Effector memory CD8-positive, alpha-beta T cell (primary cell): Measurements from ENCODE around the gene ANKRD34C.

ENCODE experiments used
- ATAC-seq: fragments of 150-1000 bp; cut with Tn5 transposase; replicated peaks from 2 replicates; pipeline ENCODE4 v1.10.0; 2021; ENCODE audit warnings: mild to moderate bottlenecking, moderate library complexity
- DNase-seq, 3 experiments: peaks; one replicate each; pipeline ENCODE4 v3.0.0; 2021
- H3K27ac Mint-ChIP-seq, 2 donors: one replicate each; pipeline ENCODE4 v1.8.0; 2022; ENCODE audit warnings: mild to moderate bottlenecking in 2 of 2, mixed read lengths in 2 of 2, moderate library complexity in 2 of 2
- H3K27me3 Mint-ChIP-seq, 2 donors: one replicate each; pipeline ENCODE4 v1.8.0; 2022; ENCODE audit warnings: mixed read lengths in 2 of 2
- H3K36me3 Mint-ChIP-seq: one replicate; pipeline ENCODE4 v1.8.0; 2022; ENCODE audit warnings: mild to moderate bottlenecking, moderate library complexity, mixed read lengths; ENCODE audit not compliant: insufficient read depth
- H3K4me1 Mint-ChIP-seq, 2 donors: one replicate each; pipeline ENCODE4 v1.8.0; 2022; ENCODE audit warnings: low read depth in 2 of 2, mixed read lengths in 2 of 2
- H3K4me3 Mint-ChIP-seq, 2 donors: one replicate each; pipeline ENCODE4 v1.8.0; 2022; ENCODE audit warnings: mild to moderate bottlenecking in 2 of 2, mixed read lengths in 2 of 2, moderate library complexity in 2 of 2
- H3K9me3 Mint-ChIP-seq, 2 donors: one replicate each; pipeline ENCODE4 v1.8.0; 2022; ENCODE audit warnings: mixed read lengths in 2 of 2

The ANKRD34C gene

DNA sequence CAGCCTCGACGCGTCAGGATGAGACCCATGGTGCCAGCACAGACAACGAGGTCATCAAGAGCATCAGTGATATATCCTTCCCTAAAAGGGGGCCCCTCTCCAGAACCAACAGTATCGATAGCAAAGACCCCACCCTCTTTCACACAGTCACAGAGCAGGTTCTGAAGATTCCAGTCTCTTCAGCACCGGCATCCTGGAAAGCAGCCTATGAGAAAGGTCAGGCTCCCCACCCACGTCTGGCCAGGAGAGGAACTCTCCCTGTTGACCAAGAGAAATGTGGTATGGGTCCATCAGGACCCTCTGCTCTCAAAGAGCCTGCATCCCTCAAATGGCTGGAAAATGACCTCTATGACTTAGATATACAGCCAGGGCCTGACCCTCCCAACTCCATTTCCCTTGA is 11.6 kb downstream of the ANKRD34C start:
- DNase-seq: no peak
- Mint-ChIP-seq H3K4me1 (no peaks in the 10 kb centered on the region), H3K4me3 (no peak overlapping the region), H3K36me3 (no peaks in the 10 kb centered on the region), H3K9me3 (no peaks in the 10 kb centered on the region), H3K27ac (no peak overlapping the region), H3K27me3 (peaks cover 51 to 71% of the 10 kb centered on the region in 2 donors)
- ATAC-seq: no peak

DNA sequence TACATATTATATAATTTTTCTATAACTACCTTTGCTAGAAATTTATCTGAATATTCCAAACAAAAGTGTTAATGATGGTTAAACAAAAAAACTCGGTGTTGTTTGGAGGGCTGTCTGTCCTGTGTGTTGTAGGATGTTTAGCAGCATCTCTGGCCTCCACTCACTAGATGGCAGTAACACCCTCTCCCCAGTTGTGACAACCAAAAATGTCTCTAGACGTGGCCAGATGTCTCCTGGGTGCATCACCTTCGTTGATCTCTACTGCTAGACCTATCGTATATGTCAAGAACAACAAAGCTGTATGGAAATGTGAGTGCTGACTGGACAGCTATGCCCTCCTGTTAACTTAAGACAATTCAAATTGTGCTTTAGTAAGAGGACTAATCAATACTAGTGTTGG is 14.1 kb downstream of the ANKRD34C start:
- DNase-seq (no peak), ATAC-seq (no peak)
- Mint-ChIP-seq H3K27me3 (peaks cover 40 to 66% of the 10 kb centered on the region in 2 donors), H3K4me3 (no peak overlapping the region), H3K4me1 (no peaks in the 10 kb centered on the region), H3K27ac (no peak overlapping the region), H3K9me3 (no peaks in the 10 kb centered on the region), H3K36me3 (no peaks in the 10 kb centered on the region)

DNA sequence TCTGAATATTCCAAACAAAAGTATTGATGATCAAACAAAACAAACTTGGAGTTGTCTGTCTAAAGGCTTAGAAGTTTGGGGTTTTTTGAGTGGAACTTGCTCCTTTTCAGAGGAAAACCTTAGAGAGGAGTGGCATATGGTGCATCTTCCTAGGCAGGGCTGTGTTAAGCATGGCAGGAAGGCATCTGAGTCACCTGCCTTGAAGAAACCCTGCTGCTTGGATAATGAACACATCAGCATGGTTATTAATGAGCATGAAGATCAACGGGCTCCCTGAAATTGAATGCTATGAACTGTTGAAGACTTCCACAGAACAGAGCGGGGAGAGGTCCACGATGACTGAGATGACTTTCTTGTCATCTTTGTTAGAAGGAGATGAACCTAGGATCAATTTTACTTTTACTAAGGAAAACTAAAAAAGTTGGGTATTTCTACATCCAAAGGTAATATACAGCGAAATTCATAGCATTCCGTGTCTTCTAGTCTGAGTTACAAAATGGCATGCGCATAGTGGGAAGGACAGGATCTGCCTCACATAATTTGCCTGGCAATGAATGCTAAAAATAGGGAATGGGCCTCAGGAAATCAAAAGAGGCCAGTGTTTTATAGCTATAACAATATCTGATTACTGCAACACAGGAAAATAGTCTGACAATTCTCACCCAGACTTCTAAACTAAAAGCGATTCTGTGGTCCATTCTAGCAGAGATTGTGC is 16.8 kb downstream of the ANKRD34C start:
- no peaks in the 10 kb centered on the region for H3K9me3 Mint-ChIP-seq
- no peak for ATAC-seq
- no peak for DNase-seq
- no peaks in the 10 kb centered on the region for H3K4me1 Mint-ChIP-seq
- no peaks in the 10 kb centered on the region for H3K36me3 Mint-ChIP-seq
- no peak overlapping the region for H3K27ac Mint-ChIP-seq
- H3K27me3 Mint-ChIP-seq: peaks cover 32 to 68% of the 10 kb centered on the region in 2 donors
- no peak overlapping the region for H3K4me3 Mint-ChIP-seq

DNA sequence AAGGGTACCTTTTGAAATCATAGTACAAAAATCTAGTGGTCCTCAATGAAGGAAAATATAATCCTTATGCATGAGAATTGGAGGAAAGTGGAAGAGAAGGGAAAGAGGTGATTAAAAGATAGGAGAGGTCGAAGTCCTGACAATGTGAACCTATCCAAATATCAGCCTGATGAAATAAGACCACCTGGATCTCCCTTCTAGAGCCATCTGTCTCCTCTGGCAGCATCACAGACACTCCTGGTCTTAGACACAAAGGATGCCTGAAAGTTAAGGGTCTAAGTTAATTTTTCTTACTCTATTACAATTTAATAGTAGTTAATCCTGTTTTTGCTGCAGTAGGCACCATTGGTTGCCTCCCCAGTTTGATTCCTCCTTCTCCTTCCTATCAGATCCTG is 17.3 kb downstream of the ANKRD34C start:
- Mint-ChIP-seq H3K36me3 (no peaks in the 10 kb centered on the region), H3K27ac (no peak overlapping the region), H3K4me3 (no peak overlapping the region), H3K27me3 (peaks cover 32 to 68% of the 10 kb centered on the region in 2 donors), H3K4me1 (no peaks in the 10 kb centered on the region), H3K9me3 (no peaks in the 10 kb centered on the region)
- ATAC-seq (no peak), DNase-seq (no peak)

DNA sequence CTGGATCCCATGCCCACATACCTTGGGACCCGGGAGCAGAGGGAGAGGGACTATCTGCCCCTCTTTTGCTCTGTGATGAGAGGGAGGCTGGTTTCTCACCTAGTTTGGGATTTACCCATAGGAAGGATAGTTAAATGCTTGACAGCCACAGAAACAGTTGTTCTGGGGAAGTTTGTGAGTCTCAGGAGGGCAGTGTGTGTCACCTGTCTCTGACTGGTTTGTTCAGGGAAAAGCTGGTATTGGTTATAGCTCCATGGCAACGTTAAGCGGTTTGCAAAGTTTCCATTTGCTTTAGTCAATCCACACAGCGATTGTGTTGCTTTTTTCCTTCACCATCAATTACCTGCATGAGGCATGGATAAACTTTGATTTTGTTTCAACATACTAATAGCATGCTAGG is 24.7 kb downstream of the ANKRD34C start:
- Mint-ChIP-seq H3K27ac (no peak overlapping the region), H3K36me3 (no peaks in the 10 kb centered on the region), H3K4me1 (peaks cover 8 to 14% of the 10 kb centered on the region in 2 donors), H3K4me3 (no peak overlapping the region), H3K9me3 (no peaks in the 10 kb centered on the region), H3K27me3 (peaks cover 38 to 58% of the 10 kb centered on the region in 2 donors)
- no peak for ATAC-seq
- DNase-seq: no peak

DNA sequence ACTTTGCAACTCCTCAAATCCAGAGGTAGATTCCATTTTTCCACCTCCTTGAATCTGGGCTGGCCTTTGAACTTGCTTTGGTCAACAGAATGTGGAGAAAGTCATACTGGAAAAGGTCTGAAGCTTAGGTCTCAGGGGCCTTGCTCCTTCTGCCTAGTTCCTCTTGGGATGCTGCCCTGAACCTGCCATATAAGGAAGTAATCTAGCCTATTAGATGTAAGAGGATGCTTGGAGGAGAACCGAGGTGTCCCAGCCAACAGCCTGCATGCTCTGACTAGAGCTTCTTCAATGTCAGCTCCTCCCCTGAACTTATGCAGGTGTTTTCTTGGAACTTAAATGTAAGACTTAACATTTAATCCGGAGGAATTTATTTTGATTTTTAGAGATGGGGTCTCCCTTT is 26.4 kb downstream of the ANKRD34C start:
- H3K4me3 Mint-ChIP-seq: no peak overlapping the region
- no peak for ATAC-seq
- H3K4me1 Mint-ChIP-seq: peaks cover 13 to 27% of the 10 kb centered on the region in 2 donors
- H3K27ac Mint-ChIP-seq: peak overlapping the region in 1 of 2 donors; percentile 19
- H3K36me3 Mint-ChIP-seq: no peaks in the 10 kb centered on the region
- no peak for DNase-seq
- H3K27me3 Mint-ChIP-seq: peaks cover 36 to 45% of the 10 kb centered on the region in 2 donors
- H3K9me3 Mint-ChIP-seq: no peaks in the 10 kb centered on the region

DNA sequence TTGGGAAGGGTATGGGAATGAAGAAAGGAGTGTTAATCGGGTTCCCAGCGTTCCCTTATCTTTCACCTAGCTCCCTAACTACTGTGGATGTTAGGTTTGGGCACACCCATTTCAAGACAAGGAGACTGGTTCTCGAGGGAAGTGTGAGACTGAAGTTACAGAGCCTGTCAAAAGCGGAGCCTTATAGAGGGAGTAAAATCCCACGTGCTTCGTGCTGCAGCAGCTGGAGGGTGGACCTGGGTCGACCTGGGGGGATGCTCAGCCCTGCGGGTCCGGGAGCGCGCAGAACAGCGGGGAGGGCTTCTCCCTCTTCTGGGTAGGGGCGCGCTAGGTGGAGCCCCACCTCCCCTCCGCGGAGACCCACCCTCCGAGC is 28.1 kb downstream of the ANKRD34C start:
- Mint-ChIP-seq H3K9me3 (no peaks in the 10 kb centered on the region), H3K36me3 (peaks cover 10% of the 10 kb centered on the region), H3K27me3 (peaks cover 21 to 29% of the 10 kb centered on the region in 2 donors), H3K27ac (peak overlapping the region; percentile 65 to 77), H3K4me3 (peak overlapping the region; percentile 84 to 86), H3K4me1 (peaks cover 14 to 31% of the 10 kb centered on the region in 2 donors)
- peak; percentile 43 for ATAC-seq
- no peak for DNase-seq

DNA sequence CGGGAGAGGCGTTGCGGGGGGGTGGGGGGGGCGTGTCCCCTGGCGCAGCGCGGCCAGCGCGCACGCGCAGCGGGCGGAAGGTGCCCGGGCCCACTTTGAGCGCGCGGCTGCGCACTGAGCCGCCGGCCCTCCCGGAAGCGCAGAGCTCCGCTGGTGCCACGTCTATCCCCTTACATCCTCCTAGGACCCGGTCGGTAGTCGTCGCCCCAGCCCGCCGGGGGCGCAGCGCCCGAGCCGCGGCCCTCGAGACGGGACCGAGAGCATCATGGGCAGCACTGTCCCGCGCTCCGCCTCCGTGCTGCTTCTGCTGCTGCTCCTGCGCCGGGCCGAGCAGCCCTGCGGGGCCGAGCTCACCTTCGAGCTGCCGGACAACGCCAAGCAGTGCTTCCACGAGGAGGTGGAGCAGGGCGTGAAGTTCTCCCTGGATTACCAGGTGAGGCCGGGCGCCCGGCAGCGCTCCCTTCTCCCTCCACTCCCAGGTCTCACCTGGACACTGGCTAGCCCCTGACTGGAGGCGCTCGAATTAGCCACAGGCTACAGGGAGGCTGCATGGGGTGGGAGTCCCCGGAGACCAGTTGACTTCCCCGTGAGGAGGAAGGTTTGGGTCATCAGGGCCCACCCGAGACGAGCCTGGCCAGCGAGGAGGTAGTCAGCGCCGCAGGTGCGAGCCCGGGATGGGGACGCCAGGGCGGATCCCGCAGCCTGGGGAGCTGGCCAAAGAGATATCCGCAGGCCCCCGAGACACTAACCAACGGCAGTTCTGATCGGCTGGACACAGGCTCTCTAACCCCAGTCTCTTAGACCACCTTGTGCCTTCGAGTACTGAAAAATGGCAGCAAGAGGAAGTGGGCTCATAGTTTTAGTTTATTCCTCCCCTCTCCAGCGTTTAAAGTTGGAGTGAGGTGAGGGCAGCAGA is 28.7 kb downstream of the ANKRD34C start, which contains the start of gene TMED3:
Gene TMED3, plus strand, starts transcription at position 128 of the 916 bp plus-strand sequence. Its CDS starts 138 bp downstream, at position 266.
- Mint-ChIP-seq H3K4me3 (peak within 1 kb of the TSS; percentile 84 to 86), H3K27me3 (peaks cover 16 to 23% of the 10 kb centered on the region in 2 donors), H3K27ac (peak within 1 kb of the TSS; percentile 65 to 77), H3K36me3 (peaks cover 13% of the 10 kb centered on the region), H3K9me3 (no peaks in the 10 kb centered on the region), H3K4me1 (peaks cover 18 to 35% of the 10 kb centered on the region in 2 donors)
- peak; percentile 64 to 71 (median 66) for DNase-seq
- peak; percentile 96 for ATAC-seq

DNA sequence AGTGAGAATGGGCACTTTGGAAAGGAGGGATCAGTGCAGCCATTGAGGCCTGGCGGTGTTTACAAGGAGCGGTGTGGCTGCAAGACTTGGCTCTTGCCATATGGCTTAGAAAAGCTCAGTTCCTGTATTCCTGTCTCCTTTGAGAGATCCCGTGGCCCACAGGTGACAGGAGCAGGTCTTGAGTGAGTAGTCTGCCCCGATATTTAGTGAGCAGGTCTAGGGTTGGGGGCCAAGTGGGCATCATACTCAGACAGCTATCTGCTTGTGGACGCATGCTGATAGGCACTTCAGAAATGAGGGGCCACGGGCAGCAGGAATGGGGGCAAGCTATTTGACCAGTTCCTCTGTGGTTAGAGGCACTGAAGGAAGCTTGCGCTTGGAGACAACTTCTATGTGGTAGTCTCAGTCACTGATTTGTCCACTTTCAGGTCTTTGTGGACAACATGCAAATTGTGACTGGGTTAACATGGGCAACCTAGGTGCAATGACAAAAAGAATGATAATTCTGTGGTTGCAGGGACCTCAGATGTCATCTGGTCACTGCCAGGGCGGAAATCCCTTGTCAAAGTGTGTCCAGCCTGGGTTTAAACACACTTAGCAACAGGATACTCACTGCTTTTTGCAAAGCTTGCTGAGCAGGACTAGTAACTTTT is 29.5 kb downstream of the ANKRD34C start:
- Mint-ChIP-seq H3K9me3 (no peaks in the 10 kb centered on the region), H3K4me1 (peaks cover 24 to 42% of the 10 kb centered on the region in 2 donors), H3K27ac (peak overlapping the region; percentile 65 to 77), H3K4me3 (peak overlapping the region; percentile 84 to 86), H3K27me3 (peaks cover 16 to 23% of the 10 kb centered on the region in 2 donors), H3K36me3 (peaks cover 18% of the 10 kb centered on the region)
- DNase-seq (no peak), ATAC-seq (no peak)

DNA sequence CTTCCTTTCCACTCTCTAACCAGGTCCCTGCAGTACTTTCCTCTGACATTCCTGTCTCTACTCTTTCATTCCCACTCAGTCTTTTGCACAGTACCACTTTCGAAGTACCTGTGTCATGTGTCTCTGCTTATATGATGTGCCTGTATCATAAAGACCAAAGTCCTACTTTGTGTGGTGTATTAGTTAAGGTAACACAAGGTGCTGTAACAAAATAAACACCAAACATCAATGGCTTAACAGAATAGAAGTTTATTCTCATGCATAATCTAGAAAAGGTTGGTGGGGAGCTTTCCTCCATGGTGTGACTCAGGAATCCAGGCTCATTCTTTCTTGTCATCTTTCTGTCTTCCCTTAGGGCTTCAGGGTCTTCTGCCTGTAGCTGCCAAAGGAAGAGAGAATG is 31.7 kb downstream of the ANKRD34C start:
- H3K4me1 Mint-ChIP-seq: peaks cover 42 to 64% of the 10 kb centered on the region in 2 donors
- DNase-seq (no peak), ATAC-seq (no peak)
- peaks cover 2 to 9% of the 10 kb centered on the region in 2 donors for H3K27me3 Mint-ChIP-seq
- H3K4me3 Mint-ChIP-seq: no peak overlapping the region
- no peaks in the 10 kb centered on the region for H3K9me3 Mint-ChIP-seq
- H3K36me3 Mint-ChIP-seq: peaks cover 28% of the 10 kb centered on the region
- no peak overlapping the region for H3K27ac Mint-ChIP-seq

DNA sequence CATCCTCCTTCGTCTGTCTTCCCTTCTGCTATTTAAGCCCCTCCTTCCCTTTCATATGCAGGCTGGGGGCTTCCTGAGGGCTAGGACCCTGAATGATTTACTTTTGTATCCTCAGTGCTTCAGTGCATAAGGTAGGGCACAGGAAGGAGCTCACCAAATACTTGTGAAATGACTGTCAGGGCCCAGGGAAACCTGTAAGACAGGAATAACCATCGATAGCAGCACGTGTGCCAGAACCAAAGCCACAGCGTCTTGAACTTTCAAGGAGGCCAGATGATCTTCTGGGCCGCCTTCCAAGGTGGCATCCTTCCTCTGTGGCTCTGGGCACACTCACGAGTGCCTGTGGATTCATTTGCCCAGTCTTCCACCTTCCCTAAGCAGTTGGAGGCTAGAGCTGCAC is 32.3 kb downstream of the ANKRD34C start:
- DNase-seq: no peak
- no peak for ATAC-seq
- peaks cover 47 to 70% of the 10 kb centered on the region in 2 donors for H3K4me1 Mint-ChIP-seq
- H3K36me3 Mint-ChIP-seq: peaks cover 28% of the 10 kb centered on the region
- H3K9me3 Mint-ChIP-seq: no peaks in the 10 kb centered on the region
- no peak overlapping the region for H3K4me3 Mint-ChIP-seq
- H3K27ac Mint-ChIP-seq: no peak overlapping the region
- peaks cover 0 to 2% of the 10 kb centered on the region in 2 donors for H3K27me3 Mint-ChIP-seq

DNA sequence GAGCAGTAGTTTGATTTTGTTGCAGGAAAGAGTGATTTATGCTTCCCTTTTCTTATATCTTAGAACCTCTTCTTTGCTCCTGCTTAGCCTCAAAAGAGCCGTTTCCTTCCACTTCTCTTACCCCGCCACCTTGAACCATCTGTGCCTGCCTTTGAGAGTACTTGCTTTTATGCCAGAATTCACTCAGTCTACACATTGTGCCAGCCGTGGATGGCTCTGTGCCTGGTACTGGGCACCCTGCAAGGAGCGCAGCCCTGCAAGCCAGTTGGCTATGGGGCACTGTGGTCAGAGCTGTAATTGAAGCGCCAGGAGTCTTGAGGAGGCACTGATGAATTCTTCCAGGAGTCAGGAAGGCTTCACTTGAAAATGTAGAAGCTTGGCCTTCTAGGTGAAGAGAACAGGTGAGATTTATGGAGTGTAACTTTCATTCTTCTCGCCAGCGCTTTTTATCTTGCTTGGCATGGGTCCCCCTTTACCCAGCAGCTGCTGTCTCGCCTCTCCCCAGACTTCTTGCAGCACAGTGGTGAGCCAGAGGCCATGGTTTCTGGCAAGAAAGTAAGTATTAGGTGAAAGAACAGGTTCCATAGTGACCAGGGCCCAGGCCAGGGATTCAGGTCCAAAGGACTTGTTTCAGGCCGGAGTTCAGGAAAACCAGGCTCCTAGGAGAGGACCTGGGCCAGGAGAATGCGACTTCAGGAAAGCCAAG is 33.3 kb downstream of the ANKRD34C start:
- Mint-ChIP-seq H3K9me3 (no peaks in the 10 kb centered on the region), H3K4me3 (no peak overlapping the region)

DNA sequence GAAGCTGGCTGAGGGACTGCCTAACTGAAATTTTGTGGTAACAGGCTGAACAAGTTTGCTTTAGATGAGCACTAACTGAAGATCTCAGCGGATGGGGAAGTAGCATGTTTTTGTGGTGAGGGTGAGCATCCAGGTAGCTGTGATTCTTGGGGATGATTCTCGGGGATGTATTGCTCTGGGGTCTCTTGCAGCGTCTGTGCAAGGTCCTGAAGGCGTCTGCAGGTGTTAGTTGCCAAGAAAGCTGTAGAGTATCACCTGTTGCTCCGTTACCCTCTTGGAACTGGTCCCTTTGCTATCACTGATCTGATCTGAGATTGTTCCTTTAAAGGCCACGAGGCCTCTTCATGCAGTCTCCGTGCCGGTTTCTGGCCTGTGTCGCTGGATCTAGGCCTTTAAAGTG is 34.3 kb downstream of the ANKRD34C start:
- no peak overlapping the region for H3K4me3 Mint-ChIP-seq
- DNase-seq (no peak), ATAC-seq (no peak)
- peaks cover 48 to 59% of the 10 kb centered on the region in 2 donors for H3K4me1 Mint-ChIP-seq
- peak overlapping the region in 1 of 2 donors; percentile 9 for H3K27ac Mint-ChIP-seq
- H3K9me3 Mint-ChIP-seq: no peaks in the 10 kb centered on the region
- H3K27me3 Mint-ChIP-seq: no peaks in the 10 kb centered on the region
- peaks cover 35% of the 10 kb centered on the region for H3K36me3 Mint-ChIP-seq

More for the DNA sequence above, 33.3 kb downstream of the ANKRD34C start:
- Mint-ChIP-seq H3K4me1 (peaks cover 47 to 63% of the 10 kb centered on the region in 2 donors), H3K27me3 (no peaks in the 10 kb centered on the region), H3K27ac (no peak overlapping the region), H3K36me3 (peaks cover 29% of the 10 kb centered on the region)
- ATAC-seq: no peak
- no peak for DNase-seq
